MM.1S (cell line): Measurements from ENCODE around the gene RCAN1.

Experiments used
- DNase-seq: peaks from one replicate; pipeline ENCODE4 v3.0.0-alpha.2; 2015
- H2AFZ ChIP-seq: fragments of 300-600 bp; sonication (generic); 2 replicates; pipeline ENCODE4 v1.6.0; 2016; ENCODE audit warnings: antibody characterized with exemption, low read length
- H3F3A ChIP-seq: fragments of 300-600 bp; sonication (generic); 2 replicates; pipeline ENCODE4 v1.6.1; 2016; ENCODE audit warnings: mild to moderate bottlenecking, antibody characterized with exemption, low read length, moderate library complexity, mixed read lengths; ENCODE audit not compliant: insufficient read depth
- H3K27ac ChIP-seq: fragments of 300-600 bp; sonication (generic); 2 replicates; pipeline ENCODE4 v1.5.1; 2016; ENCODE audit warnings: mild to moderate bottlenecking, low read length
- H3K27me3 ChIP-seq: fragments of 300-600 bp; sonication (generic); replicated peaks from 2 replicates; pipeline ENCODE4 v1.6.0; 2016; ENCODE audit warnings: low read length; ENCODE audit not compliant: insufficient read depth
- H3K36me3 ChIP-seq: fragments of 300-600 bp; sonication (generic); replicated peaks from 2 replicates; pipeline ENCODE4 v1.6.1; 2016; ENCODE audit warnings: mild to moderate bottlenecking, low read length, mixed read lengths; ENCODE audit not compliant: insufficient read depth
- H3K4me1 ChIP-seq: fragments of 300-600 bp; sonication (generic); 2 replicates; pipeline ENCODE4 v1.6.1; 2016; ENCODE audit warnings: low read length, mixed read lengths
- H3K4me2 ChIP-seq: fragments of 300-600 bp; sonication (generic); 2 replicates; pipeline ENCODE4 v1.6.0; 2016; ENCODE audit warnings: low read depth, low read length
- H3K4me3 ChIP-seq: fragments of 300-600 bp; sonication (generic); 2 replicates; pipeline ENCODE4 v1.5.1; 2016; ENCODE audit warnings: low read length, mixed read lengths
- H3K79me2 ChIP-seq: fragments of 300-600 bp; sonication (generic); 2 replicates; pipeline ENCODE4 v1.6.1; 2016; ENCODE audit warnings: mixed run types, low read length, mixed read lengths
- H3K9ac ChIP-seq: fragments of 300-600 bp; sonication (generic); 2 replicates; pipeline ENCODE4 v1.6.1; 2016; ENCODE audit warnings: low read length, mixed read lengths
- H3K9me2 ChIP-seq: fragments of 300-600 bp; sonication (generic); replicated peaks from 2 replicates; pipeline ENCODE4 v1.6.1; 2016; ENCODE audit warnings: mild to moderate bottlenecking, low read length, mixed read lengths; ENCODE audit not compliant: insufficient read depth
- H3K9me3 ChIP-seq: fragments of 300-600 bp; sonication (generic); replicated peaks from 2 replicates; pipeline ENCODE4 v1.6.1; 2016; ENCODE audit warnings: mild to moderate bottlenecking, low read length, mixed read lengths; ENCODE audit not compliant: insufficient read depth
- H4K20me1 ChIP-seq: fragments of 300-600 bp; sonication (generic); 2 replicates; pipeline ENCODE4 v1.6.1; 2016; ENCODE audit warnings: mild to moderate bottlenecking, low read length, moderate library complexity, mixed read lengths; ENCODE audit not compliant: insufficient read depth
- EZH2 ChIP-seq: fragments of 300-600 bp; sonication (generic); optimal IDR thresholded peaks from 2 replicates; pipeline ENCODE3; 2017; ENCODE audit warnings: low read depth, mild to moderate bottlenecking, antibody characterized with exemption, low read length, mixed read lengths
- EZH2phosphoT487 ChIP-seq: fragments of 300-600 bp; sonication (generic); IDR thresholded peaks from 2 replicates; pipeline ENCODE4 v1.6.1; 2018; ENCODE audit warnings: antibody characterized with exemption, low read length
- TF ChIP-seq, protein P1 (sequence below): fragments of 300-600 bp; sonication (generic); IDR thresholded peaks from 2 replicates; pipeline ENCODE4 v1.5.1; 2016; ENCODE audit warnings: antibody characterized with exemption, low read length, mixed read lengths

The RCAN1 gene

DNA sequence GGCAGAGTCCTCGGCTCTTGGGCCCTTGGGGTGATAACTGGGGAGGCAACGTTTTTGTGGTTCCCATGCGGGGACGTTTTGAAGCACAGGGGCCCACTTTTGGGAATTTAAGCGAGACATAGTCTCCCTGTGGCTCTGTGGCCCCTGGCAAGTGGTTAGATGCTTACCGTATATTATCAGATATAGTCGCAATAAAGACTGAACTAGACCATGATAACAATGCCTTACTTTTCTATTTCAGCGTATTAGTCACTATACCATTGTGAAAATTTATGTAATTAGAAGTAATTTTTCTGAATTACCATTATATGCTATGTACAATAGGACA lies 538 bp upstream of the RCAN1 start:
- TF ChIP-seq EZH2 (no peak), EZH2phosphoT487 (no peak)
- TF ChIP-seq, protein P1, sequence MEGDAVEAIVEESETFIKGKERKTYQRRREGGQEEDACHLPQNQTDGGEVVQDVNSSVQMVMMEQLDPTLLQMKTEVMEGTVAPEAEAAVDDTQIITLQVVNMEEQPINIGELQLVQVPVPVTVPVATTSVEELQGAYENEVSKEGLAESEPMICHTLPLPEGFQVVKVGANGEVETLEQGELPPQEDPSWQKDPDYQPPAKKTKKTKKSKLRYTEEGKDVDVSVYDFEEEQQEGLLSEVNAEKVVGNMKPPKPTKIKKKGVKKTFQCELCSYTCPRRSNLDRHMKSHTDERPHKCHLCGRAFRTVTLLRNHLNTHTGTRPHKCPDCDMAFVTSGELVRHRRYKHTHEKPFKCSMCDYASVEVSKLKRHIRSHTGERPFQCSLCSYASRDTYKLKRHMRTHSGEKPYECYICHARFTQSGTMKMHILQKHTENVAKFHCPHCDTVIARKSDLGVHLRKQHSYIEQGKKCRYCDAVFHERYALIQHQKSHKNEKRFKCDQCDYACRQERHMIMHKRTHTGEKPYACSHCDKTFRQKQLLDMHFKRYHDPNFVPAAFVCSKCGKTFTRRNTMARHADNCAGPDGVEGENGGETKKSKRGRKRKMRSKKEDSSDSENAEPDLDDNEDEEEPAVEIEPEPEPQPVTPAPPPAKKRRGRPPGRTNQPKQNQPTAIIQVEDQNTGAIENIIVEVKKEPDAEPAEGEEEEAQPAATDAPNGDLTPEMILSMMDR: no peak
- H3K4me1 ChIP-seq: peaks cover 10% of the 10 kb centered on the region
- H2AFZ ChIP-seq: peak overlapping the region; percentile 90
- no peaks in the 10 kb centered on the region; the same call in 1 of the 2 replicates for H3F3A ChIP-seq
- no peaks in the 10 kb centered on the region for H3K9me2 ChIP-seq
- peak overlapping the region; percentile 64 for H3K4me3 ChIP-seq
- no peaks in the 10 kb centered on the region for H3K9me3 ChIP-seq
- H3K36me3 ChIP-seq: no peaks in the 10 kb centered on the region
- no peaks in the 10 kb centered on the region for H4K20me1 ChIP-seq
- H3K9ac ChIP-seq: peak overlapping the region; percentile 32; the same call in 1 of the 2 replicates
- H3K4me2 ChIP-seq: peak overlapping the region; percentile 74
- H3K79me2 ChIP-seq: peaks cover 36% of the 10 kb centered on the region
- H3K27ac ChIP-seq: no peak overlapping the region; the same call in 1 of the 2 replicates
- no peak for DNase-seq
- H3K27me3 ChIP-seq: no peaks in the 10 kb centered on the region

GRCh38 chr21:34613679-34614627 lies 960 bp downstream of the RCAN1 start:
- Histone ChIP-seq H3K9me2 (no peaks in the 10 kb centered on the region), H3K27ac (no peak overlapping the region), H3K36me3 (no peaks in the 10 kb centered on the region), H3K9ac (peak overlapping the region; percentile 19; the same call in 1 of the 2 replicates), H3K4me2 (peak overlapping the region; percentile 72), H2AFZ (peak overlapping the region; percentile 40), H3K4me3 (peak overlapping the region; percentile 66), H3K79me2 (peaks cover 50% of the 10 kb centered on the region), H3K9me3 (no peaks in the 10 kb centered on the region), H3F3A (no peaks in the 10 kb centered on the region; the same call in 1 of the 2 replicates), H3K27me3 (no peaks in the 10 kb centered on the region), H3K4me1 (peaks cover 10% of the 10 kb centered on the region), H4K20me1 (no peaks in the 10 kb centered on the region)
- no peak for TF ChIP-seq EZH2
- TF ChIP-seq EZH2phosphoT487: no peak
- TF ChIP-seq, protein P1: no peak
- DNase-seq: no peak

- Histone ChIP-seq H3K9ac (no peak overlapping the region), H3K4me3 (no peak overlapping the region), H4K20me1 (no peaks in the 10 kb centered on the region), H2AFZ (no peak overlapping the region), H3K4me1 (peaks cover 10% of the 10 kb centered on the region), H3K4me2 (no peak overlapping the region), H3K27ac (no peak overlapping the region), H3K27me3 (no peaks in the 10 kb centered on the region), H3K36me3 (no peaks in the 10 kb centered on the region), H3K79me2 (peaks cover 59% of the 10 kb centered on the region), H3K9me2 (no peaks in the 10 kb centered on the region), H3F3A (no peaks in the 10 kb centered on the region; the same call in 1 of the 2 replicates), H3K9me3 (no peaks in the 10 kb centered on the region)
- TF ChIP-seq EZH2: no peak
- TF ChIP-seq EZH2phosphoT487: no peak
- DNase-seq: no peak
These were observed 2.4 kb downstream of the RCAN1 start for GRCh38 chr21:34612557-34612956.
